T-helper 17 cell (primary cell): Measurements from ENCODE around the gene C14orf39. TPM values are rescaled to one million over a fixed set of nuclear protein-coding genes. Genes with fewer than 3 reads are reported as not detected.

Experiments
- ATAC-seq: fragments of 150-1000 bp; cut with Tn5 transposase; 2 replicates; pipeline ENCODE4 v1.10.0; 2021; ENCODE audit warnings: mild to moderate bottlenecking, moderate library complexity
- DNase-seq, 3 donors: peaks; one replicate each; pipeline versions ENCODE4 v3.0.0 to v3.0.0-alpha.2; 2020 to 2021
- H3K9me3 ChIP-seq: one replicate; pipeline ENCODE4 v1.7.0; 2013; ENCODE audit warnings: low read length, mild to moderate bottlenecking; ENCODE audit not compliant: control insufficient read depth, poor library complexity, severe bottlenecking
- H3K27ac Mint-ChIP-seq: one replicate; pipeline ENCODE4 v1.8.0; 2022; ENCODE audit warnings: mild to moderate bottlenecking, moderate library complexity, mixed read lengths
- H3K27me3 Mint-ChIP-seq: one replicate; pipeline ENCODE4 v1.8.0; 2022; ENCODE audit warnings: mixed read lengths
- H3K36me3 Mint-ChIP-seq: one replicate; pipeline ENCODE4 v1.8.0; 2022; ENCODE audit warnings: low read depth, mixed read lengths
- H3K4me1 Mint-ChIP-seq: one replicate; pipeline ENCODE4 v1.8.0; 2022; ENCODE audit warnings: mild to moderate bottlenecking, mixed read lengths
- H3K4me3 Mint-ChIP-seq: one replicate; pipeline ENCODE4 v1.8.0; 2022; ENCODE audit warnings: mild to moderate bottlenecking, moderate library complexity, mixed read lengths
- total RNA-seq, 4 donors: library from RNA in 2 of 4; stranded (reverse) in 2 of 4; gene quantifications; one replicate each; pipeline ENCODE4 v1.2.3 and lab custom pipeline; 2022 to 2026

Gene C14orf39, protein sequence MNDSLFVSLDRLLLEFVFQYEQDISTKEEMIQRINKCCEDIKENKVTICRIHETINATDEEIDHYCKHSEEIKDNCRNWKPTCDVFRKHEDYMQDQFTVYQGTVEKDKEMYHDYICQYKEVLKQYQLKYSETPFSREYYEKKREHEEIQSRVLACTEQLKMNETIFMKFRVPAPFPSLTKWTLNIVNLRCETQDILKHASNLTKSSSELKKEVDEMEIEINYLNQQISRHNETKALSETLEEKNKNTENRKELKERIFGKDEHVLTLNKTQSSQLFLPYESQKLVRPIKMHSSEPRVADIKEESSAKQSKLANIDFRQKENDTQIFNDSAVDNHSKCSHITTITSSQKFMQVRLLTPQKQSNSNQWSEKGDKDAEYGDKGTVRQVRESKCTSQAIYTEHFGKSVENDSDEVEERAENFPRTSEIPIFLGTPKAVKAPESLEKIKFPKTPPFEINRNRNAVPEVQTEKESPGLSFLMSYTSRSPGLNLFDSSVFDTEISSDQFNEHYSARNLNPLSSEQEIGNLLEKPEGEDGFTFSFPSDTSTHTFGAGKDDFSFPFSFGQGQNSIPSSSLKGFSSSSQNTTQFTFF
- total RNA-seq (not detected), total RNA-seq (lab: John Stamatoyannopoulos, UW) (0 to 0.23 reads per million in 2 donors)

- Mint-ChIP-seq H3K36me3 (no peaks in the 10 kb centered on the region), H3K4me3 (peak within 1 kb of the TSS; percentile 3), H3K27me3 (peaks cover 10% of the 10 kb centered on the region), H3K27ac (no peak within 1 kb of the TSS), H3K4me1 (no peaks in the 10 kb centered on the region)
- ATAC-seq: no peak
- no peak for DNase-seq
- no peaks in the 10 kb centered on the region for H3K9me3 ChIP-seq
These were observed at the start of gene C14orf39 for GRCh38 chr14:60485598-60486251. TSS of gene C14orf39 (minus strand) at chr14:60486063. CDS start at chr14:60485078, 985 bp downstream.

- Mint-ChIP-seq H3K36me3 (peaks cover 3% of the 10 kb centered on the region), H3K27ac (no peak overlapping the region), H3K27me3 (peaks cover 28% of the 10 kb centered on the region), H3K4me3 (no peak overlapping the region), H3K4me1 (no peaks in the 10 kb centered on the region)
- ATAC-seq (no peak), DNase-seq (no peak)
- no peaks in the 10 kb centered on the region for H3K9me3 ChIP-seq
These were observed 46.6 kb upstream of the C14orf39 start for GRCh38 chr14:60532442-60532841.

- no peak for ATAC-seq
- no peak overlapping the region for H3K27ac Mint-ChIP-seq
- H3K36me3 Mint-ChIP-seq: no peaks in the 10 kb centered on the region
- H3K27me3 Mint-ChIP-seq: peaks cover 66% of the 10 kb centered on the region
- H3K4me3 Mint-ChIP-seq: peak overlapping the region; percentile 19
- no peaks in the 10 kb centered on the region for H3K9me3 ChIP-seq
- peaks cover 5% of the 10 kb centered on the region for H3K4me1 Mint-ChIP-seq
- no peak for DNase-seq
These were observed 29.8 kb upstream of the C14orf39 start for GRCh38 chr14:60515511-60516289.

DNA sequence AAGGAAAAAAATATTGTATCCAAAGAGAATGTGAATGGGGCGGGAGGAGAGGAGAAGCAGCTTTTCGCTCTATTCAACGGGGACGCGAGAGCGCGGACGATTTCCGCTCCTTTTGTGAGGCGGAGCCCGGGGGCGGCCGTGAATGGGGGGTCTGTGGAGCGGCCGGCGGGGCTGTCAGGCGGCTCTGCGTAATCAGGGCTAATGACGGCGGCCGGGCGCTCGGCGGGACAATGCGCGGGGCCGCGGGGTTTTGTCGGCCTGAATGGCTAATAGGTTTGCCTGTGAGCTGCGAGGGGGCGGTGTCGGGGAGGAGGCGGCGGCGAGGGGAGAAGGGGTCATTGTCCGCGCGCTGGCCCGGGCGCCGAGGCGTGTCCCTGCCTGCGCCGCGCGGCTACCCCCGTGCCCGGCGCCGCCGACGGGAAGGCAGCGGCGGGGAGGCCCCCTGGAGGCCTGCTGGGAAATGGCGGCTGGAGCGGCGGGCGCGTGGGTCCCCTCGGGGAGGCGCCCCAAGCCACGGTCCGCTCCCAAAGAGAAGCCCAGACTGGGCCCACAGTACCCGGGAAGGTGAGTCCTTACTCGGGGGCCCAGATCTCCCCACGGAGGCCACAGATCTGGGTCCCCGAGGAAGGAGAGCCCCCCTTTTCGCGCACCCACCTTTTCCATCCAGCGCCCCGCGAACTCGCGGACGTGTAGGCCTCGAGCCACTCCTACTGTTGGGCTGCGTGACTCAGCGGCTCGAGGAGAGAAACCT lies 29.1 kb upstream of the C14orf39 start:
- no peak for DNase-seq
- H3K9me3 ChIP-seq: no peaks in the 10 kb centered on the region
- Mint-ChIP-seq H3K36me3 (no peaks in the 10 kb centered on the region), H3K4me3 (peak overlapping the region; percentile 49), H3K4me1 (peaks cover 7% of the 10 kb centered on the region), H3K27ac (no peak overlapping the region), H3K27me3 (peaks cover 69% of the 10 kb centered on the region)
- ATAC-seq: no peak

DNA sequence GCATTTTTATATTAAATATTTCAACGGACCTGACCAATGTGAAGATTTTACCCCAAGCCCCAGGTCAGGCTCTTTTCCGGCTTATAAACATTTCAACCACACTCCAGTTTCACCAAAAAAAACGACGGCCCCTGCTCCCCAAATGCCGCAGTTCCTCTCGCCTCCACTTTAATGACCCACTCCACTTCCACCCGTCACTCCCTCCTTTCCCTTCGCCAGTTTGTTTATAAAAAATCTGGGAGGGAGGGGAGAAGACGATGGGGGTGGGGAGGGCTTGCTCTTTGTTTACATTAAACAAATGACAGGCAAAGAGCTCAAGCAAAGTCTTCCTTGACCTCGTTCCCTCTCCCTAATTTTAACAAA lies 28.5 kb upstream of the C14orf39 start:
- Mint-ChIP-seq H3K36me3 (no peaks in the 10 kb centered on the region), H3K4me3 (peak overlapping the region; percentile 49), H3K4me1 (peaks cover 9% of the 10 kb centered on the region), H3K27ac (no peak overlapping the region), H3K27me3 (peaks cover 72% of the 10 kb centered on the region)
- no peak for DNase-seq
- no peaks in the 10 kb centered on the region for H3K9me3 ChIP-seq
- no peak for ATAC-seq

DNA sequence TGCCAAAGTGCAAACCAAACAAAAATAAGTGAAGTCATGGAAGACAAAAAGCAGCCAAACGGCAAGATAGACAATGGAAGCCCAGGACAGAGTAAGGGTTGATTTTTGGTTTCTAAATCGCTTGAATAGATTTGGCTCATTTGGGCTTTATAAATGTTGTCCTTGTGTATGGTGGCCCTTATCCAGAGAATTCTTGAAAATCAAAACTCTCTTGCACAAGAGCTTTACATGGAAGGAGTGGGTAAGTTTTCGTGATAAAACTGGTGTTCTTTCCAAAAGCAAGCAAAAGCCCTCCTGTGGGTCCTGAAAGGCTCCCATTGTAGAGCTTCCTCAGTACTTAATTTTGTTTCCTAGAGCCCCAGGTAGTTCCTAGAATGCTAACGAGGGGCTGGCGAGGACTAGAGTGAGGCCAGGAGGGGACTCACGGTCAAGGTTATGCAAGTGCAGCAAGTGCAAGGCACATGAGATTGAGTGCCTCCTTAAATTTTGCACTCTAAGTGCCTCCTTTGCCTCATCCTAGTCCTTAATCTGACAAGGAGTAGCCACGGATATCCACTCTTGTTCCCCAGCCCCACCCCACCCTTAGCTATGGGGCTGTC lies 27.2 kb upstream of the C14orf39 start:
- DNase-seq (no peak), ATAC-seq (no peak)
- Mint-ChIP-seq H3K36me3 (no peaks in the 10 kb centered on the region), H3K27ac (no peak overlapping the region), H3K4me3 (no peak overlapping the region), H3K27me3 (peaks cover 76% of the 10 kb centered on the region), H3K4me1 (peaks cover 9% of the 10 kb centered on the region)
- H3K9me3 ChIP-seq: no peaks in the 10 kb centered on the region

- Mint-ChIP-seq H3K27ac (no peak overlapping the region), H3K36me3 (no peaks in the 10 kb centered on the region), H3K4me3 (no peak overlapping the region), H3K27me3 (peaks cover 76% of the 10 kb centered on the region), H3K4me1 (peaks cover 13% of the 10 kb centered on the region)
- DNase-seq: no peak
- ATAC-seq: no peak
- H3K9me3 ChIP-seq: no peaks in the 10 kb centered on the region
These were observed 26.3 kb upstream of the C14orf39 start for GRCh38 chr14:60512126-60512525.

GRCh38 chr14:60510951-60511599 lies 25.2 kb upstream of the C14orf39 start:
- Mint-ChIP-seq H3K4me3 (peak overlapping the region; percentile 25), H3K4me1 (peaks cover 13% of the 10 kb centered on the region), H3K27me3 (peaks cover 76% of the 10 kb centered on the region), H3K36me3 (no peaks in the 10 kb centered on the region), H3K27ac (no peak overlapping the region)
- no peak for DNase-seq
- no peak for ATAC-seq
- no peaks in the 10 kb centered on the region for H3K9me3 ChIP-seq

DNA sequence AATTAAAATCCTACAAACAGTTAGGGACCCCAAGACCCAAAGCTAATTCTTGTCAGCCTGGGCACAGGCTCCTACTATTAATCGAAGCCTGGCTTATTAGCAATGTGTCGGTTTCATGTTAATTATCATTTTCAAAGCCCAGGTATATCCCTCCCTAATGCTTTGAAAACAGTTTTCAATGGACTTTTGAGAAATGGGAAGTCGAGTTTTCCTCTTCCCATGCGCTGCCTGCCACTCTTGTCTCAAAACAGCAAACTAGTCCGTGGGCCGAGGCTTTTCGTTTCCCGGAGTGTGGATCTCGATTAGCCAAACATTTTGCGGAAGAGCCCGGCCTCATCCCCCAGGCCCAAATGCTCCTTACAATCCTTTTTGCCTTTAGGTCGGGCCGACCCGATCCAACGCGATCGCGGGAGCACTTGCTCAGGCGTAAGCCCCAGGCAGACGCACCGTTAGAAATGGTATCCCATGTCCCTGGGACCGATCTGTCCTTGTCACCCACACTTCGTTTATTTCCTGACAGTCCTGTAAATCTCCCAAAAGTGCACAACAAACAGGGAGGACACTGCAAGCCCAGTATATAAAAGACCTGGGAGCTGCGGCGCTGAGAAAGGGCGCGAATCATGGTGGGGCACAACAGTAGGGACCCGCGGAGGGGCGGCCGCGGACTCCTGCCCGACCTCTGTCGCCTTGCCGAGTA lies 24.5 kb upstream of the C14orf39 start:
- Mint-ChIP-seq H3K4me1 (peaks cover 13% of the 10 kb centered on the region), H3K27ac (no peak overlapping the region), H3K36me3 (no peaks in the 10 kb centered on the region), H3K27me3 (peaks cover 80% of the 10 kb centered on the region), H3K4me3 (peak overlapping the region; percentile 55)
- ATAC-seq (no peak), DNase-seq (no peak)
- no peaks in the 10 kb centered on the region for H3K9me3 ChIP-seq

DNA sequence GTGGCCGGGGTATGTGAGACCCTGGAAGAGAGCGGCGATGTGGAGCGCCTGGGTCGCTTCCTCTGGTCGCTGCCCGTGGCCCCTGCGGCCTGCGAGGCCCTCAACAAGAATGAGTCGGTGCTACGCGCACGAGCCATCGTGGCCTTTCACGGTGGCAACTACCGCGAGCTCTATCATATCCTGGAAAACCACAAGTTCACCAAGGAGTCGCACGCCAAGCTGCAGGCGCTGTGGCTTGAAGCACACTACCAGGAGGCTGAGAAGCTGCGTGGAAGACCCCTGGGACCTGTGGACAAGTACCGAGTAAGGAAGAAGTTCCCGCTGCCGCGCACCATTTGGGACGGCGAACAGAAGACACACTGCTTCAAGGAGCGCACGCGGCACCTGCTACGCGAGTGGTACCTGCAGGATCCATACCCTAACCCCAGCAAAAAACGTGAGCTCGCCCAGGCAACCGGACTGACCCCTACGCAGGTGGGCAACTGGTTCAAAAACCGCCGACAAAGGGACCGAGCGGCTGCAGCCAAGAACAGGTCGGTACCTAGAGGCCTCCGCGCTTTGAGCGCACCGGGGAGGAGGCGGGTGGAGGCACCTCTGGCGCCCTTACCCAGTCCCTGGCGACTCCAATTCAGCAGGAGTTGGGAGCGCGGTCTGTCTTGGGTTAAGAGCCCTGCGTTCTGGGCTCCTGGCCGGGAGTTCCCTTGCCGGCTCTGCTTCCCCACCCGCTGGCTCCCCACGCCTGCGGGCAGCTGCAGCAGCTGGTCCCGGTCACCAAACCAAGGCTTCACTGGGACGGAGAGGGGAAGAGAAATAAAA lies 23.8 kb upstream of the C14orf39 start:
- no peak overlapping the region for H3K27ac Mint-ChIP-seq
- H3K4me3 Mint-ChIP-seq: peak overlapping the region; percentile 70

More for the DNA sequence above, 23.8 kb upstream of the C14orf39 start:
- ATAC-seq (no peak), DNase-seq (no peak)
- no peaks in the 10 kb centered on the region for H3K9me3 ChIP-seq
- no peaks in the 10 kb centered on the region for H3K36me3 Mint-ChIP-seq
- H3K4me1 Mint-ChIP-seq: peaks cover 11% of the 10 kb centered on the region
- peaks cover 82% of the 10 kb centered on the region for H3K27me3 Mint-ChIP-seq
